Cardiac fibroblast (primary cell): ENCODE data around the gene CDKL5.

Experiments used
- DNase-seq, 2 donors: peaks; one replicate each; pipeline versions ENCODE4 v3.0.0 to v3.0.0-alpha.2; 2010; ENCODE audit warnings: low read depth in 2 of 2
- H3K4me3 ChIP-seq, 2 donors: replicated peaks in 1 of 2; 1 replicate in 1 of 2; 2 replicates in 1 of 2; pipeline ENCODE4 v1.5.1; 2011; ENCODE audit warnings: low read depth in 2 of 2, low read length in 2 of 2, mild to moderate bottlenecking in 2 of 2, moderate library complexity in 1 of 2
- TF ChIP-seq, protein P1 (sequence below): IDR thresholded peaks from one replicate; pipeline ENCODE4 v1.5.1; 2011; ENCODE audit warnings: low read depth, mild to moderate bottlenecking, low read length, inconsistent platforms

Gene CDKL5

DNA sequence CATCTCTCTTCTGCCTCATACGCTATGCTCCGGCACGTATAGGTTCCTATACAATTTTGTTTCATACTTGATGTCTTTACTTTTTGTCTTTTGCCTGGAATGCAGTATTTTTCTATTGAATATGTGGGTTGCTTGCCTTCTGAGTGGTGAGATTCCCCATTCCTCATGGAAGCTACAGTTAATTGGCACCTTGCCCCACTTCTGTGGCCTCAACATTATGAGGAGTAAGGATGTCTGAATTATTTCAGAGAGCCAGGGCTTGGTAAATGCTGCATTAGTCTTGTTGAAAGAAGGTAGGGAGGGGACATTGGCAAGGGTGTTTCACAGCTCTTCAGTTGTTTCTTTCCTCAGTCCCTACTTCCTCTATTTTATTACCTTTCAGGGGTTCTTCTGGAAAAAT is 23.0 kb downstream of the CDKL5 start:
- TF ChIP-seq, protein P1, sequence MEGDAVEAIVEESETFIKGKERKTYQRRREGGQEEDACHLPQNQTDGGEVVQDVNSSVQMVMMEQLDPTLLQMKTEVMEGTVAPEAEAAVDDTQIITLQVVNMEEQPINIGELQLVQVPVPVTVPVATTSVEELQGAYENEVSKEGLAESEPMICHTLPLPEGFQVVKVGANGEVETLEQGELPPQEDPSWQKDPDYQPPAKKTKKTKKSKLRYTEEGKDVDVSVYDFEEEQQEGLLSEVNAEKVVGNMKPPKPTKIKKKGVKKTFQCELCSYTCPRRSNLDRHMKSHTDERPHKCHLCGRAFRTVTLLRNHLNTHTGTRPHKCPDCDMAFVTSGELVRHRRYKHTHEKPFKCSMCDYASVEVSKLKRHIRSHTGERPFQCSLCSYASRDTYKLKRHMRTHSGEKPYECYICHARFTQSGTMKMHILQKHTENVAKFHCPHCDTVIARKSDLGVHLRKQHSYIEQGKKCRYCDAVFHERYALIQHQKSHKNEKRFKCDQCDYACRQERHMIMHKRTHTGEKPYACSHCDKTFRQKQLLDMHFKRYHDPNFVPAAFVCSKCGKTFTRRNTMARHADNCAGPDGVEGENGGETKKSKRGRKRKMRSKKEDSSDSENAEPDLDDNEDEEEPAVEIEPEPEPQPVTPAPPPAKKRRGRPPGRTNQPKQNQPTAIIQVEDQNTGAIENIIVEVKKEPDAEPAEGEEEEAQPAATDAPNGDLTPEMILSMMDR = no peak
- H3K4me3 ChIP-seq = no peak overlapping the region
- peak in 1 of 2 donors; percentile 21 for DNase-seq

DNA sequence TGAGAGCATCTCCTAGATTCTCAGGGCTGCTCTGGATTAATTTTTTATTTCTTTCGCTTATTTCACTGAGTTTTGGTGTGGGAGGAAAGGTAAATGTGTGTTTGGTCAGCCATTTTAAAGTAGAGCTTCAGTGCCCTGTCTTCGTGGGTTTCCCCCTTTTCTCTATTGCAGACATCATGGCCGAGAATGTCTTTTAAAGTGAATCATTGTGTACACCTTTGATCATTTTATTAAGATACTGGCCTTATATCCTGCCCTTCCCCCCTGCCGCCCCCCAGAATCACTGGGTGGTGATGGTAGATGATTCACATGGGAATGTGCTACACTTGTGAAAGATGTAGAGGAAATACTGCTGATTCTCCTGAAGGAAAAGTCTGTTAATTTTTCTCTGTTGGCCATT is 23.8 kb downstream of the CDKL5 start:
- TF ChIP-seq, protein P1 = no peak
- H3K4me3 ChIP-seq = no peak overlapping the region
- no peak for DNase-seq

- TF ChIP-seq, protein P1 = no peak
These were observed 30.0 kb downstream of the CDKL5 start for GRCh38 chrX:18455384-18455783.

DNA sequence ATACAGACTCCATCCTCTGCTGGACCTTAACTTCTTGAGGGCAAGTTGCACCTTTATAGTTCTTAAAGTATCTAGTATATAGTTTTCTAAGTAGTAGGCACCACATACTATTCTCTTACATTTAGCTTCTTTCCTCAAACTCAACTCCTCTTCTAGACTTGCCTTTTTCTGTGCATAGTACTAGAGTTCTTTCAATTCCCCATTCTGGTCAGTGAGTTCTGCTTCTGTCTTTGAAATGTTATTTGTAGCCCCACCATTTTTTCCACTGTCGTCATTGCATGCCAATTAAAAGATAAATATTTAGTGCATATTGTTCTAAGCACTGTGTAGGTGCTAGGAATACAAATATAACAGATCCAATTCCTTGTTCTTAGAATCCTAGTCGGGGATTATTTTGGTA is 31.6 kb downstream of the CDKL5 start:
- TF ChIP-seq, protein P1 = no peak
- DNase-seq = no peak
- no peak overlapping the region for H3K4me3 ChIP-seq

More at GRCh38 chrX:18455384-18455783, 30.0 kb downstream of the CDKL5 start:
- DNase-seq = no peak
- H3K4me3 ChIP-seq = no peak overlapping the region

DNA sequence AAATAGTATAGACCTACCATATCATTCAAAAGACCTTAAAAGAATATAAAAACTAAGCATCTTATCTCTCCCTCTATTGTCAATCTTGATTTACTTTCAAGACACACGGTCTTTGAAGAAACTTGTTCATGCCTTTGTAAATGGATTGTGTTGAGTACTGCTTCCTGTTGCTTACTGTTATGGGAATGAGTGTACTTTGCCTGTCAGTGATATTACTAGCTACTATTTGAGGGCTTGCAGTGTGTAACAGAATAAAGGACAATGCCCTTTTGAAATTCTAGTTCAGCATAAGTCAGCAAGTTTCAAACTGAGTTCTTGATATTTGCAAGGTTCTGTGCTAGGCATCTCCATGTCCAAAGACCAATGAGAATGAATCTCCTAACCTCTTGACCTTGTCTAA is 36.0 kb downstream of the CDKL5 start:
- TF ChIP-seq, protein P1 = no peak
- DNase-seq = peak in 1 of 2 donors; percentile 5
- H3K4me3 ChIP-seq = no peak overlapping the region

DNA sequence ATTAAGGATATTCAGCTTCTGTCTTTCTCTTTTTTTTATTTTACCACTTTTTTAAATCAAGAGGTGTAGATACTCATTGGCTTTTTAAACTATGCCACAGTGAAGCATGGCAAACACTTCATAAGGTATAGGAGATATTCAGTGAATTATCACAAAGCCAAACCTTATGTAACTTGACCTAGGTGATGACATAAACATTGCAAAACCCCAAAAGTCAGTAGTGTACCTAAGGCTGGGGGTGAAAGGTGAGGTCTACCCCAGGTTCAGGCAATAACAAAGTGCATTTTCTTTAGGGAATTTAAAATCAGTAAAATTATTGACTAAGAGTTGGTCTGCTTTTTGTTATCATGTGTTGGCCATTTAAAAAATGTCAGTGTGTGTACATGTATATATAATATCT is 39.1 kb downstream of the CDKL5 start:
- no peak for DNase-seq
- H3K4me3 ChIP-seq = no peak overlapping the region
- TF ChIP-seq, protein P1 = no peak

DNA sequence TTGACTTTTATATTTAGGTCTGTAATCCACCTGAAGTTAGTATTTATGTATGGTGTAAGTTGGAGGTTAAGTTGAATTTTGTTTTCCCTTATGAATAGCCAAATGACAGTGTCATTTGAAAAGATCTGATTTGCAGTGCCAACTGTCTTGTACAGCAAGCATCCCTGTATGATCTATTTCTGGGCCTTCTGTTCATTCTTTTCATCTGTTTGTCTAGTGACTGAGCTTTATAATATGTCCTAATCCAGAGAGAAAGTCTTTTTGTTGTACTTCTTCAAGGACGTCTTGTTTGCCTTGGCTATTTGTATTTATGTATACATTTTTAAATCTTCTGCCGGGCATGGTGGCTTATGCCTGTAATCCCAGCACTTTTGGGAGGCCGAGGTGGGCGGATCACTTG is 39.6 kb downstream of the CDKL5 start:
- peak in 1 of 2 donors; percentile 32 for DNase-seq
- TF ChIP-seq, protein P1 = no peak
- no peak overlapping the region for H3K4me3 ChIP-seq
